Sigmoid colon (tissue), 7 donors: ENCODE measurements around the gene DOCK3. TPM values are rescaled to one million over a fixed set of nuclear protein-coding genes. Genes with fewer than 3 reads are reported as not detected.

Experiments
- DNase-seq: peaks from one replicate; pipeline ENCODE4 v3.0.0-alpha.2; 2019
- H3K27ac ChIP-seq, 4 donors: fragments of 200-600 bp; sonication (generic); one replicate each; pipeline ENCODE4 v1.5.1; 2016 to 2019; ENCODE audit warnings: mild to moderate bottlenecking in 1 of 4
- H3K27me3 ChIP-seq, 3 donors: fragments of 200-600 bp; sonication (generic); one replicate each; pipeline ENCODE4 v1.5.1; 2019; ENCODE audit warnings: mild to moderate bottlenecking in 1 of 3
- H3K36me3 ChIP-seq, 4 donors: fragments of 200-600 bp; sonication (generic); one replicate each; pipeline ENCODE4 v1.5.1; 2016 to 2019
- H3K4me1 ChIP-seq, 4 donors: fragments of 200-600 bp; sonication (generic); one replicate each; pipeline ENCODE4 v1.5.1; 2017 to 2019
- H3K4me3 ChIP-seq, 4 donors: fragments of 200-600 bp; sonication (generic); one replicate each; pipeline ENCODE4 v1.5.1; 2017 to 2019; ENCODE audit warnings: mild to moderate bottlenecking in 2 of 4, moderate library complexity in 1 of 4
- H3K9me3 ChIP-seq, 4 donors: fragments of 200-600 bp in 3 of 4; sonication (generic) in 3 of 4; one replicate each; pipeline versions ENCODE4 v1.5.1 to v1.6.1; 2013 to 2019
- CTCF ChIP-seq, 4 experiments: fragments of 450-650 bp in 3 of 4; fragments of 200-600 bp in 1 of 4; IDR thresholded peaks; one replicate each; pipeline ENCODE4 v1.5.1; 2016 to 2019; ENCODE audit warnings: antibody characterized with exemption in 4 of 4, mild to moderate bottlenecking in 3 of 4, moderate library complexity in 2 of 4
- EP300 ChIP-seq, 4 donors: sonication (generic); formaldehyde crosslinking; IDR thresholded peaks; one replicate each; pipeline ENCODE4 v1.6.1; 2017; ENCODE audit warnings: antibody characterized with exemption in 4 of 4
- POLR2A ChIP-seq, 2 donors: fragments of 450-650 bp; IDR thresholded peaks; one replicate each; pipeline ENCODE4 v1.6.1; 2016; ENCODE audit warnings: antibody characterized with exemption in 2 of 2, mild to moderate bottlenecking in 2 of 2, moderate library complexity in 2 of 2
- POLR2AphosphoS5 ChIP-seq, 4 donors: sonication (generic); formaldehyde crosslinking; IDR thresholded peaks; one replicate each; pipeline ENCODE4 v1.6.1; 2017; ENCODE audit warnings: antibody characterized with exemption in 4 of 4
- WGBS, 2 donors: extraction: QIAGEN DNeasy Blood & Tissue Kit; methylation state at CpG; one replicate each; pipeline ENCODE4 v1.1.7; 2013; 5-methylcytosine and 5-hydroxymethylcytosine counted together
- intact Hi-C: fragments of 100-400 bp; cut with DNase I; formaldehyde crosslinking; loops from one replicate; pipeline ENCODE4 v1.15.1; 2023
- polyA plus RNA-seq, 3 donors: library from polyadenylated mRNA; stranded (reverse); fragments of 200-250 nt; gene quantifications; one replicate each; pipeline ENCODE4 v1.2.3, GENCODE V29; 2013
- total RNA-seq, 4 donors: library from RNA; depleted of rRNA; stranded (reverse); fragments of >200 nt; gene quantifications; one replicate each; pipeline ENCODE4 v1.1.0, GENCODE V29; 2016
- donor health status: healthy with polysubstance abuse.
- donor health status: Bipolar disorder and iron deficiency.
- donor health status: healthy.

The DOCK3 gene
- total and polyA plus RNA-seq, 7 donors, result 0.25 to 4.4 (median 3.3) TPM; not detected in 2

DNA sequence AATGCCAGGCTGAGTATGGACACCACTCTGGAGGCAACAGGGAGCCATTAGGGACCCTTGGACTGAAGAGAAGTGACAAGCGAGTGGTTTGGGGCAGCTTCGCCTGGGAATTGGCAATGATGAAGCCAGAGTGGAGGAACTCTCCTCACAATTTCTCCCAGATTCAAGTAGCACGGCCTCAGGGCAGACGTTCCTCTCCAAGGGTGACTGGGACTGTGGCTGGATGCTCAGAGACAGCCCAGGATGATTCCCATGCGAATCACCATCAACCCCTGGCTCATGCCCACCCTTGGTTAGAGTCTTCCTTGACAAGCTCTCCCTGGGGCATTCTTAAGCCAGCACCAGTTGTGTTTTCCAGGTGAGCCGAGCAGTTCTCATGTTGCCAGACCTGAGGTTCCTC, 16.3 kb upstream of the DOCK3 start:
- no peak for DNase-seq
- Histone ChIP-seq H3K9me3 (no peaks in the 10 kb centered on the region), H3K27ac (no peak overlapping the region), H3K4me1 (no peaks in the 10 kb centered on the region), H3K36me3 (no peaks in the 10 kb centered on the region), H3K27me3 (no peaks in the 10 kb centered on the region), H3K4me3 (no peak overlapping the region)
- WGBS, 2 donors, result 91 to 93% methylated on average over 6 of the region's 6 CpGs
- TF ChIP-seq POLR2AphosphoS5 (IDR thresholded peaks at IDR 0.05), result no peak
- TF ChIP-seq POLR2A (IDR thresholded peaks at IDR 0.05), result no peak
- TF ChIP-seq EP300 (IDR thresholded peaks at IDR 0.05), result no peak
- TF ChIP-seq CTCF (IDR thresholded peaks at IDR 0.05), result no peak
- intact Hi-C loops, result no loop called here

DNA sequence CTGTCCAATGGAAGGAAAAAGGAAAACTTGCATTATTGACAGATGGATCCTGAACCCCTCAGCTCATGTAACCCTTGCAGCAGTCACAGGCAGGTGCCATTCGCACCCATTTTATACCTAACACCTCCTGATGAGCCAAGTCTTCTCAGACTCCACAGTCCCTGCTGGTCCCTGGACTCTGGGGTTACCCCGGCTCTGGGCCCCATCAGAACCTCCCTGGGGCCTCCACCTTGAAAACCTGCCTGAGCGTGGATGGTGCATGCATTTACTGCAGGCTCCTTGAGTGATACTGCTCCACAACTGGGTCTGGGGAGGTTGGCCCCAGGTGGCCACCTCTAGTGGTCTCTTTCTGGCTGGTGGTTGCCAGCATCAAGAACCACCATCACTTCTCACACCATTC, 15.9 kb upstream of the DOCK3 start:
- TF ChIP-seq CTCF (IDR thresholded peaks at IDR 0.05), result no peak
- TF ChIP-seq POLR2A (IDR thresholded peaks at IDR 0.05), result no peak
- no peak for TF ChIP-seq POLR2AphosphoS5 (IDR thresholded peaks at IDR 0.05)
- TF ChIP-seq EP300 (IDR thresholded peaks at IDR 0.05), result no peak
- Histone ChIP-seq H3K9me3 (no peaks in the 10 kb centered on the region), H3K36me3 (no peaks in the 10 kb centered on the region), H3K27me3 (no peaks in the 10 kb centered on the region), H3K4me1 (no peaks in the 10 kb centered on the region), H3K4me3 (no peak overlapping the region), H3K27ac (no peak overlapping the region)
- no peak for DNase-seq
- intact Hi-C loops, result no loop called here
- 73 to 89% methylated on average over 3 of the region's 3 CpGs for whole genome bisulfite sequencing, 2 donors

DNA sequence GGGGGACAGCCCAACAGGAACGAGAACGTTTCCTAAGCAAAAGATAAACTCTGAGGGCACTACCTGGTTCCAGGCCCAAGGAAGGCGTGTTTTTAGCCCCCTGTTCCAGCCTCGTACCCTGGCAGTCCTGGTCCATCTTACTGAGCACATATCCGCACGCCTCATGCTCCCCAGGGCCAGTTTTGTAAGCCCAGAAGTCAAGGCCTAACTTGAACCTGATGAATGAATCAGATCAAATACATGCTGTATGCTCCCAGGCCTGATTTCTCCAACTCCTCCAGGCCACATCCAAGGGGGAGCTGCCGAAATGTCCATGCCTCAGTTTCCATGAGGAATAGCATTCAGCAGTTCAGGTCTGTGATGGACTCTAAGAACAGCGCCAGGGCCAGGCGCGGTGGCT, 14.3 kb upstream of the DOCK3 start:
- Histone ChIP-seq H3K4me1 (no peaks in the 10 kb centered on the region), H3K4me3 (no peak overlapping the region), H3K27ac (no peak overlapping the region), H3K9me3 (no peaks in the 10 kb centered on the region), H3K36me3 (no peaks in the 10 kb centered on the region), H3K27me3 (no peaks in the 10 kb centered on the region)
- TF ChIP-seq POLR2A (IDR thresholded peaks at IDR 0.05), result no peak
- DNase-seq, result no peak
- intact Hi-C loops, result no loop called here
- 91 to 93% methylated on average over 10 of the region's 10 CpGs for WGBS, 2 donors

DNA sequence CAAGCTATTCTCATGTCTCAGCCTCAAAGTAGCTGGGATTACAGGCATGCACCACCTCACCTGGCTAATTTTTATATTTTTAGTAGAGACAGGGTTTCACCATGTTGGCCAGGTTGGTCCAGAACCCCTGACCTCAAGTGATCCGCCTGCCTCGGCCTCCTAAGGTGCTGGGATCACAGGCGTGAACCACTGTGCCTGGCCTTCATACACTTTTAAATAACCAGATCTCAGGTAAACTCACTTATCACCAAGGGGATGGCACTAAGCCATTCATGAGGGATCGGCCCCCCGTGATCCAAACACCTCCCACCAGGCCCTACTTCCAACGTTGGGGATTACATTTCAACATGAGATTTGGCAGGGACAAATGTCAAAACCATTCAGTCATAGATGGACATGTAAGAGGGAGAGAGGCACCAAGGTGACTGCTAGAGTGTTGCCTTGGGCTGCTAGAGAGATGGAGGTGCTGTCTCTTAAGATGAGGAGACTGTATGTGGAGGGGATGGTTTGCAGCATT, 13.3 kb upstream of the DOCK3 start:
- intact Hi-C loops, result no loop called here
- DNase-seq, result no peak
- WGBS, 2 donors, result 73 to 84% methylated on average over 6 of the region's 6 CpGs
- H3K4me3 ChIP-seq, result no peak overlapping the region
- TF ChIP-seq POLR2A (IDR thresholded peaks at IDR 0.05) (no peak), CTCF (IDR thresholded peaks at IDR 0.05) (no peak), POLR2AphosphoS5 (IDR thresholded peaks at IDR 0.05) (no peak), EP300 (IDR thresholded peaks at IDR 0.05) (no peak)
- H3K27me3 ChIP-seq, result no peaks in the 10 kb centered on the region
- no peak overlapping the region for H3K27ac ChIP-seq
- H3K4me1 ChIP-seq, result no peaks in the 10 kb centered on the region
- no peaks in the 10 kb centered on the region for H3K9me3 ChIP-seq
- H3K36me3 ChIP-seq, result no peaks in the 10 kb centered on the region

GRCh38 chr3:50662408-50662807, 12.3 kb upstream of the DOCK3 start:
- 22 to 38% methylated on average over 2 of the region's 2 CpGs for WGBS, 2 donors
- no peaks in the 10 kb centered on the region for H3K36me3 ChIP-seq
- no peak overlapping the region for H3K4me3 ChIP-seq
- no peaks in the 10 kb centered on the region for H3K27me3 ChIP-seq
- no peak overlapping the region for H3K27ac ChIP-seq
- H3K4me1 ChIP-seq, result no peaks in the 10 kb centered on the region
- intact Hi-C loops, result no loop called here
- DNase-seq, result no peak
- TF ChIP-seq POLR2AphosphoS5 (IDR thresholded peaks at IDR 0.05) (no peak), POLR2A (IDR thresholded peaks at IDR 0.05) (no peak)
- H3K9me3 ChIP-seq, result no peaks in the 10 kb centered on the region
